Astrocyte of the spinal cord (primary cell): ENCODE results near the gene AP1M1.

Experiments
- DNase-seq: peaks from one replicate; pipeline ENCODE4 v3.0.0; 2011; ENCODE audit warnings: low read depth, low spot score
- H3K4me3 ChIP-seq: 2 replicates; pipeline ENCODE4 v1.5.1; 2011; ENCODE audit warnings: low read depth, mild to moderate bottlenecking, low read length, moderate library complexity
- in situ Hi-C: cut with HindIII; loops from 2 replicates; pipeline ENCODE4 v1.10.0; 2017; ENCODE audit warnings: low sequenced_read_pairs
- TF ChIP-seq, protein P1 (sequence below): IDR thresholded peaks from 2 replicates; pipeline ENCODE4 v1.5.1; 2012; ENCODE audit warnings: low read depth, mild to moderate bottlenecking, low read length, inconsistent platforms

AP1M1 gene

DNA sequence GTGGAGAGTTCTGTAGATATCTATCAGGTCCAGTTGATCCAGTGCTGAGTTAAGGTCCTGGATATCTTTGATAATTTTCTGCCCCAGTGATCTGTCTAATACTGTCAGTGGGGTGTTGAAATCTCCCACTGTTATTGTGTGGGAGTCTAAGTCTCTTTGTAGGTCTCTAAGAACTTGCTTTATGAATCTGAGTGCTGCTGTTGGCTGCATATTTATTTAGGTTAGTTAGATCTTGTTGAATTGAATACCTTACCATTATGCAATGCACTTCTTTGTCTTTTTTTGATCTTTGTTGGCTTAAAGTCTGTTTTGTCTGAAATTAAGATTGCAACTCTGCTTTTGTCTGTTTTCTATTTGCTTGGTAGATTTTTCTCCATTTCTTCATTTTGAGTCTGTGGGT lies 15.4 kb downstream of the AP1M1 start:
- in situ Hi-C loops: no loop called here
- DNase-seq: no peak
- no peak overlapping the region for H3K4me3 ChIP-seq
- TF ChIP-seq, protein P1, sequence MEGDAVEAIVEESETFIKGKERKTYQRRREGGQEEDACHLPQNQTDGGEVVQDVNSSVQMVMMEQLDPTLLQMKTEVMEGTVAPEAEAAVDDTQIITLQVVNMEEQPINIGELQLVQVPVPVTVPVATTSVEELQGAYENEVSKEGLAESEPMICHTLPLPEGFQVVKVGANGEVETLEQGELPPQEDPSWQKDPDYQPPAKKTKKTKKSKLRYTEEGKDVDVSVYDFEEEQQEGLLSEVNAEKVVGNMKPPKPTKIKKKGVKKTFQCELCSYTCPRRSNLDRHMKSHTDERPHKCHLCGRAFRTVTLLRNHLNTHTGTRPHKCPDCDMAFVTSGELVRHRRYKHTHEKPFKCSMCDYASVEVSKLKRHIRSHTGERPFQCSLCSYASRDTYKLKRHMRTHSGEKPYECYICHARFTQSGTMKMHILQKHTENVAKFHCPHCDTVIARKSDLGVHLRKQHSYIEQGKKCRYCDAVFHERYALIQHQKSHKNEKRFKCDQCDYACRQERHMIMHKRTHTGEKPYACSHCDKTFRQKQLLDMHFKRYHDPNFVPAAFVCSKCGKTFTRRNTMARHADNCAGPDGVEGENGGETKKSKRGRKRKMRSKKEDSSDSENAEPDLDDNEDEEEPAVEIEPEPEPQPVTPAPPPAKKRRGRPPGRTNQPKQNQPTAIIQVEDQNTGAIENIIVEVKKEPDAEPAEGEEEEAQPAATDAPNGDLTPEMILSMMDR: no peak

DNA sequence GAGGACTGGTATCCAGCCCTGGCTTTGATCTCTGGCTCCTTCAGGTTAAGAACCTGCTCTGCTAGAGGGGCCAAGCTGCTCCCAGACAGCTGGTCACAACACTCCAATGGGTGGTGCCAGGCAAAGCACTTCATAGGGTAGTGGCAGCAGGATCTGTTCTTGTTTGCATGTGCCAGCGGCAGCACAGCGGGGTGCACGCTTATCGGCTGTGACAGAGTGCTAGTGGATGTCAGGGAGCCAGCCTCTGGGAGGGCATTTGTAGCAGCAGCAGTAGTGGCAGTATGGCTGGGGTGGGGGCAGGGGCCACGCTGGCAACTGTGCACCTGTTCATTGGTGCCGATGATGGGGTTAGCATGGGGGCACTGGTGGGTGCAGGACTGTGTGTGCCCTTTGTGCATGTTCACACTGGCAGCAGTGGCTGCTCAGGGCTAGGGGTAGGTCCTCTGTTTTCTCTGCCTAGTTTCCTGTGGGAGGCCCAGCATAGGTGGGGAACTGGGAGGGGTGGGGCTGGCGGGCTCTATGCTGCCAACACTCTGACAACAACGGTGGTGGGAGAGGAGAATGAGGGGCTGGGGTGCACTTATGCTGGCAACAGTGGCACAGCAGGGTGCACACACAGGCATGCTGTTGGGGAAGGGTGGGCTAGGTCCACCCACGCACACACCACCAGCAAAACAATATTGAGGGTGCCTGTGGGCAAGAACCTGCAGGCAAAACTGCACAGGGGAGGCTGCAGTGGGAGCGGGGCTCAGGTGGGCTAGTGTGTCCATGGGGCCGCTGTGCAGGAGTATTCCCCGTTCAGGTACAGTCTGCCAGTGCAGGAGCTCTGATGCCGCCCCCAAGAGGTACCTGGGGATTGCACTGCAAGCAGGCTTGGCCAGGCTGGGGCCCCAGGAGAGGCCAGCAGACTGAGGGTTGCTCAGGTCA lies 19.3 kb downstream of the AP1M1 start:
- DNase-seq: no peak
- no peak overlapping the region for H3K4me3 ChIP-seq
- TF ChIP-seq, protein P1: no peak
- in situ Hi-C loops: no loop called here

DNA sequence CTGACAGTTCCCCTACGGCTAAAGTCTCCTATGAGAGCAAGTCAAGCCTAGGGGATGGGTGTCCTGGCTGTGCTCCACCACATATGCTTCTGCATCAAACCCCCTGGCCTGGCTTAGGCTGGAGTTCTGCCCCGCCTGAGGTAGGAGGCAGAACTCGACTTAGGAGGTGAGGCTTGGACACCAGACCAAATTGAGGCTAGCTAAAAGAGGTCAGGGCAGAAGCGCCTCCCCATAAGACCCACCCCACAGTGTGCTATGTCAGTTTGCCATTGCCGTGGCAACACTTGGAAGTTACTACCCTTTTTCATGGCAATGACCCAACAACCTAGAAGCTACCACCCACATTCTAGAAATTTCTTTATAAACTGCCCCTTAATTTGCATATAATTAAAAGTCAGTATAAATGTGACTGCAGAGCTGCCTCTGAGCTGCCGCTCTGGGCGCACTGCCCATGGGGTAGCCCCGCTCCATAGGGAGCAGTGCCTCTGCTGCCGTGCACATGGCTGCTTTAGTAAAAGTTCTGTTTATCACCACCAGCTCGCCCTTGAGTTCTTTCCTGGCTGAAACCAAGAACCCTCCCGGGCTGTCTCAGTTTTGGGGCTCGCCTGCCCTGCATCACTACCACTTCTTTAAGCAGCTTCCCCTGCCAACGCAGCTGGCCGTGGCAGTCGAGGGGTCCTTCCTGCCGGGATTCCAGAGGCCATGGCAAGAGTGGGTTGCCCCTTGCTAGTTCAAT lies 20.2 kb downstream of the AP1M1 start:
- TF ChIP-seq, protein P1: no peak
- DNase-seq: no peak
- in situ Hi-C loops: no loop called here
- H3K4me3 ChIP-seq: no peak overlapping the region

DNA sequence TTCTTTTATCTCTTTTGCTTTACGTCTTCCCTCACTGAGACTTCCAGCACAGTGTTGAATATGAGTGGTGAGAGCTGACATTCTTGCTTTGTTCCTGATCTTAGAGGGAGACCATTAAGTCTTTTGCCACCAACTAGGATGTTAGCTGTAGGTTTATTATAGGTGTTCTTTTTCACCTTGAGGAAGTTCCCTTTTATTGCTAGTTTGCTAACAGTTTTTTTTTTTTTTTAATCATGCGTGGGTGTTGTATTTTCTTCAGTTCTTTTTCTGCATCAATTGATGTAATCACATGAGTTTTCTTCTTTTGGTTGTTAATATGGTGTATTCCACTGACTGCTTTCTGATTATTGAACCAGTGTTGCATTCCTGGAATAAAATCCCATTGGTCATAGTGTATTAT lies 21.1 kb downstream of the AP1M1 start:
- no peak for DNase-seq
- in situ Hi-C loops: no loop called here
- no peak overlapping the region for H3K4me3 ChIP-seq
- TF ChIP-seq, protein P1: no peak

DNA sequence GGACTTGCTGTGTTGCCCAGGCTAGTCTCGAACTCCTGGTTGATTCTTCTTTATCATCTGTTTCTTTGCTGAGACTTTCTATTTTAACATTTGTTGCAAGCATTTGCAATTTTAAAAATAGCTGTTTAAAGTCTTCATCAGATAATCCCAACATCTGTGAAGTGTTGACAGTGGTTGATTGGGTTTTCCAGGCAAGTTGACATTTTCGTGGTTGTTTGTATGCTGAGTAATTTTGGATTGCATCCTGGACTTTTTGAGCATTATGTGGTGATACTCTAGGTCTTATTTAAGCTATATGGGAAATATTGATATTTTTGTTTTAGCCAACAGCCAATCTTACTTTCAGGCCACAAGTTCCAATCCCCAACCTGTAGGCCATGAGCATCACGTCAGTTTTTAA lies 25.1 kb downstream of the AP1M1 start:
- H3K4me3 ChIP-seq: no peak overlapping the region
- in situ Hi-C loops: no loop called here
- TF ChIP-seq, protein P1: no peak
- no peak for DNase-seq

DNA sequence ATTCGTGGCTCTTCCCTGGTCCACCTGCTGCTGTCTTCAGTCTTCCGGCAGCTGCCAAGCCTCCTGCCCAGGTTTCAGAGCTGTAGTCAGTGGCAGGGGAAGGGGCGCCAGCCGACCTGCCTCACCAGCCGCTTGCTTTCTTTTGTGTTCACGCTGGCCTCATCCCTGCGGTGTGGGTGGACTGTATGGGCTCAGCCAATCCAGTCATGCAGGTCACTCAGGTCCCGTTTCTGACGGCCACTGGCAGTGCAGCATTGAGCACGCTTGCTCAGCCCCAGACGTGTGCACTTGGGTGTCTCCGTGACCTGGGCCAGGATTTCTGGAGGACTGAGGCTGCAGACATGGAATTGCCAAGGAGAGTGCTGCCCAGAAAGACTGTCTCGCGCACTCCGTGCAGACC lies 26.0 kb downstream of the AP1M1 start:
- in situ Hi-C loops: no loop called here
- DNase-seq: no peak
- no peak overlapping the region for H3K4me3 ChIP-seq
- TF ChIP-seq, protein P1: no peak
